ENCODE results near the gene TTC39A. TPM values are rescaled to one million over a fixed set of nuclear protein-coding genes. Genes with fewer than 3 reads are reported as not detected.
A peak's percentile ranks its signal among the peaks of the same experiment; 100 is the strongest.

Gene TTC39A
- total and polyA plus RNA-seq, 8 donors = 10.5 to 28.4 (median 16.0) TPM

DNA sequence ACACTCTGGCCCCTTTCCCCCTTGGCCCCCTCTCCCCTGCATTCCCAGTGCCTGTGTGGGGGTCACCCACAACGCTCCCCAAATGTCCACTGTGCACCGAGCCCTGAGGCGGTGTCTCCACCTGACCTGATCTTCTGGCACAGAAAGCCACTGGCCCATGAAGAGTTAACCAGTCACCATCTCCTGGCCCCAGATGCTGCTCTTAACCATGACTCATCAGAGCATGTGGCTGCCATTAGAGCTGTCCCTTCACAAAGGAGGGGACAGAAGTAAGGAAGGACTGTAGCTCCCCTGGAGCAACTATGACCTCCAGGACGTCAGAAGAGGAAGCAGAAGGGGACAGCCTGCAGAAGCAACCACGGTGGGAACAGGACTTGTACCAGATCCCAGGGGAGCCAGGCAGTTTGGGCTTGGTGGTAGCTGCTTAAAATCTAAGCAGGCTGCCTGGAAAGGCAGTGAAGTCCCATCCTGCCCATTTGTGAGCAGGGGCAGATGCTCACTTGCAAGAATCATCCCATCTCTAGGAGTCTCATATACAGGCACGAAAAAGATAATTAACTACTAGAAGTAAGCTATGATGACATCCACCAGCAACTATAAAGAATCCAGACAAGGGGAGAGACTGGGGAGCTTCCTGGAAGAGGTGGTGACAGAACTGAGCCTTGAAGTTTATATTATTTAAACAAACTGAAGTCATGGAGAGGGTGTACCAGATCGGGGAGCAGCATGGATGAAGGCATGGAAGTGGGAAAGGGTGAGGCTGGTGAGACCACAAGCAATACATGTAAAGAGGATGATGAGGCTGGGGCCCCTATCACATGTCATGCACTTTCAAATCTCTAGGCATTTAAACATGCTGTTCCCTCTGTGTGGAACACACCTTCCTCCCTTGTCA is 1.1 kb upstream of the TTC39A start:
- DNase-seq (peak in 5 of 6 donors; percentile 51 to 69 (median 60)), ATAC-seq (peak; percentile 54 to 76 (median 58)), FAIRE-seq (no peak)
- TF ChIP-seq, protein P1, sequence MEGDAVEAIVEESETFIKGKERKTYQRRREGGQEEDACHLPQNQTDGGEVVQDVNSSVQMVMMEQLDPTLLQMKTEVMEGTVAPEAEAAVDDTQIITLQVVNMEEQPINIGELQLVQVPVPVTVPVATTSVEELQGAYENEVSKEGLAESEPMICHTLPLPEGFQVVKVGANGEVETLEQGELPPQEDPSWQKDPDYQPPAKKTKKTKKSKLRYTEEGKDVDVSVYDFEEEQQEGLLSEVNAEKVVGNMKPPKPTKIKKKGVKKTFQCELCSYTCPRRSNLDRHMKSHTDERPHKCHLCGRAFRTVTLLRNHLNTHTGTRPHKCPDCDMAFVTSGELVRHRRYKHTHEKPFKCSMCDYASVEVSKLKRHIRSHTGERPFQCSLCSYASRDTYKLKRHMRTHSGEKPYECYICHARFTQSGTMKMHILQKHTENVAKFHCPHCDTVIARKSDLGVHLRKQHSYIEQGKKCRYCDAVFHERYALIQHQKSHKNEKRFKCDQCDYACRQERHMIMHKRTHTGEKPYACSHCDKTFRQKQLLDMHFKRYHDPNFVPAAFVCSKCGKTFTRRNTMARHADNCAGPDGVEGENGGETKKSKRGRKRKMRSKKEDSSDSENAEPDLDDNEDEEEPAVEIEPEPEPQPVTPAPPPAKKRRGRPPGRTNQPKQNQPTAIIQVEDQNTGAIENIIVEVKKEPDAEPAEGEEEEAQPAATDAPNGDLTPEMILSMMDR (IDR thresholded peaks at IDR 0.05) = no peak
- intact Hi-C loops (cut with DNase I) = no loop called here
- Histone ChIP-seq H3K4me3 (peak overlapping the region in 2 of 4 donors; percentile 47 to 62), H3K27me3 (no peaks in the 10 kb centered on the region), H3K9me3 (no peaks in the 10 kb centered on the region), H3K36me3 (no peaks in the 10 kb centered on the region), H3K4me1 (peaks cover 0 to 15% (median 8%) of the 10 kb centered on the region in 3 donors), H3K27ac (peak overlapping the region in 3 of 4 donors; percentile 36 to 78 (median 49))
- 53 to 59% methylated on average over 7 of the region's 7 CpGs for WGBS, 2 donors

DNA sequence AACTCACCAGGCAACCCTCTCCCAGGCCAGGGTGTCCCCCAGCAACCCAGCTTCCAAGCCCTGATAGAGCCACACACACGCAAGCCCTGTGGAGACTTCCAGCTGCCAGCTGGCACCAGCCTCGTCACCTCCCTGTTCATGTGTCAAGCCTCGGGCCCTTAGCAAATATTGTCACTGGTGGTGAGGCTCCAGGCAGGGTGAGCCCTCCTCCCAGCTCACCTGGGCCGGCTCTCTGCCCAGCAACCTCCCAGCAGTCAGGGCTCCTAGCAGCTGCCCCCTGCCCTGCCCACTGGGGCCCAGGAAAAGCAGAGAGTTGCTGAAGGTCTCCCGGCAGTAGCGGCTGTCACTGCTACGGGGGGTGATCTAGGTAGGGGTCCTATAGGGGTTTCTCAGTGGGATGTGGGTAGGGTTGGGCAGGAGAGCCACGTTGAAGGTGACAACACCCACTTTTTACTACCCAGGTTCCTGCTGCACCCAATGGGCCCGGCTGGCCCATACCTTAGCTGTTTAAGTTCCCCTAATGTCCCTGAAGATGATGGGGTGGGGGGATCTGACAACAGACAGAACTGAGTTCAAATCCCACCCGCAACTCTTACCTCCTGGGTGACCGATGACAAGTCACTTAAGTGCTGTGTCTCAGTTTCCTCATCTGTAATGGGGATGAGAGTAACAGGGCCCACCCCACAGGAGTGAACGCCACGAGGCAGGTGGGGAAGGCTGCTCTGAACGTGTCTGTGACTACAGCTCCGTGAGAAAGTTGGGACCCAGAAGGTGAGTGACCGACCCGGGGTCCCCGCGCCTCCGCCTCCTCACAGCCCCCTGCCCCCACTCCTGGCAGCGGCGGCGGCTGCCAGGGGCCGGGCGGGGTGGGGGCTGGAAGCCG is 678 bp downstream of the TTC39A start:
- FAIRE-seq (no peak), ATAC-seq (peak; percentile 90 to 94 (median 93)), DNase-seq (peak; percentile 84 to 95 (median 93))
- no peaks in the 10 kb centered on the region for H3K9me3 ChIP-seq
- no peaks in the 10 kb centered on the region for H3K27me3 ChIP-seq
- H3K27ac ChIP-seq = peak overlapping the region; percentile 65 to 91 (median 70)
- no peaks in the 10 kb centered on the region for H3K36me3 ChIP-seq
- TF ChIP-seq, protein P1 (IDR thresholded peaks at IDR 0.05) = no peak
- 9 to 10% methylated on average over 25 to 26 of the region's 26 CpGs for WGBS, 2 donors
- intact Hi-C loops (cut with DNase I) = no loop called here
- H3K4me1 ChIP-seq = peaks cover 0 to 15% (median 8%) of the 10 kb centered on the region in 3 donors
- peak overlapping the region in 2 of 4 donors; percentile 47 to 62 for H3K4me3 ChIP-seq

DNA sequence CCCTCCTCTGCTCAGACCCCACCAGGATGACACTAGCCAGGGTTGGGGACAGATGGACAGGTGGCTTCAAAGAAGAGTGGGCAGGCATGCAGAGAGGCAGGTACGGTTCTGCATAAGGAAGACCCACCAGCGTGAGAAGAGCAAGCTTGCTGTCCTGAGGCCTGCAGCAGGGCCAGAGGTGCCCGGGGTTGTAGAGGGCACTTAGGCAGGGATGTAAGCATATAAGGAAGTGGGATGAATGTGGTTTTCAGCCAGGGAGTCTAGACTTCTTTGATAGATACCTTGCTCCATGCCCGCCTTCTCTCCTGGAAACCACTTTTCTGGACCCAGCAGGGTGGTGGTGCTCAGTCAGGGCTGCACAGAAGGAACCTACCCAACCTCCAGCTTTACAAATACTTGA is 1.4 kb downstream of the TTC39A start:
- peak; percentile 2 to 8 (median 6) for ATAC-seq
- DNase-seq = peak in 1 of 6 donors; percentile 51

DNA sequence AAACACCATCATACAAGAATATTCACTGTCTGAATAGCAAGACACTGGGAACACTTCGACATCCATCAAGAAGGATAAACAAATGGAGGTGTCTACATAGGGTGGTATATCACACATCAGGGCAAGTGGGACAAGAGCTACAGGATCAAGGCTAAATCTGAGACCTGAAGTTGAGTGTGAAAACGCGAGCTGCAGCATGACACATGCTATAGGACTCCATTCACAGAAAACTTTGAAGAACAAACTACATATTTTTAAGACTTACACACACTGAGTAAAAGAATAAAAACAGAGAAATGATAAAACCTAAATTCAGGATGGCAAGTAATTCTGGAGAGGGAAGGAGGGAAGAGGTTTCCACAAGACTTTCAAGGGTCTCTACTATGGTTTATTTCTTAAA is 2.1 kb downstream of the TTC39A start:
- TF ChIP-seq, protein P1 (IDR thresholded peaks at IDR 0.05) = no peak
- DNase-seq (no peak), FAIRE-seq (no peak), ATAC-seq (no peak)
- intact Hi-C loops (cut with DNase I) = no loop called here
- H3K4me1 ChIP-seq = peaks cover 0 to 15% (median 8%) of the 10 kb centered on the region in 3 donors
- H3K27me3 ChIP-seq = no peaks in the 10 kb centered on the region
- no peak overlapping the region for H3K27ac ChIP-seq
- no peak overlapping the region for H3K4me3 ChIP-seq
- no peaks in the 10 kb centered on the region for H3K36me3 ChIP-seq
- WGBS, 2 donors = 87 to 91% methylated on average over 3 of the region's 3 CpGs
- no peaks in the 10 kb centered on the region for H3K9me3 ChIP-seq

More for the DNA sequence above, 1.4 kb downstream of the TTC39A start:
- FAIRE-seq = no peak
- no peaks in the 10 kb centered on the region for H3K27me3 ChIP-seq
- no peaks in the 10 kb centered on the region for H3K36me3 ChIP-seq
- H3K9me3 ChIP-seq = no peaks in the 10 kb centered on the region
- intact Hi-C loops (cut with DNase I) = no loop called here
- WGBS, 2 donors = 68 to 73% methylated on average over 4 of the region's 4 CpGs
- peaks cover 0 to 15% (median 8%) of the 10 kb centered on the region in 3 donors for H3K4me1 ChIP-seq
- H3K4me3 ChIP-seq = peak overlapping the region in 1 of 4 donors; percentile 47
- H3K27ac ChIP-seq = peak overlapping the region; percentile 65 to 91 (median 70)
- TF ChIP-seq, protein P1 (IDR thresholded peaks at IDR 0.05) = no peak

All from pancreas (tissue), 10 donors.